Neural cell (in vitro differentiated cells): ENCODE measurements around the gene RANBP3. TPM values are rescaled to one million over a fixed set of nuclear protein-coding genes. Genes with fewer than 3 reads are reported as not detected.

Experiments used
- H2AFZ ChIP-seq: fragments of 200-600, 300-800 bp; sonication (generic), shearing (Covaris generic); 2 replicates; pipeline ENCODE4 v1.6.0; 2014; ENCODE audit warnings: low read depth, mild to moderate bottlenecking, antibody characterized with exemption, low read length, moderate library complexity
- H3F3A ChIP-seq: fragments of 200-600 bp; shearing (Covaris generic); 2 replicates; pipeline ENCODE4 v1.6.1; 2016; ENCODE audit warnings: mild to moderate bottlenecking, moderate library complexity, mixed read lengths, antibody characterized with exemption, low read length; ENCODE audit not compliant: insufficient read depth, poor library complexity, severe bottlenecking
- H3K27ac ChIP-seq: fragments of 200-600, 300-800 bp; sonication (generic), shearing (Covaris generic); 2 replicates; pipeline ENCODE4 v1.5.1; 2014; ENCODE audit warnings: mild to moderate bottlenecking, low read length, moderate library complexity
- H3K27me3 ChIP-seq: fragments of 300-800, 200-600 bp; sonication (generic), shearing (Covaris generic); 2 replicates; pipeline ENCODE4 v1.6.0; 2014; ENCODE audit warnings: mild to moderate bottlenecking, low read depth, low read length, moderate library complexity; ENCODE audit not compliant: insufficient read depth
- H3K36me3 ChIP-seq: fragments of 300-800, 200-600 bp; sonication (generic), shearing (Covaris generic); 2 replicates; pipeline ENCODE4 v1.5.1; 2014; ENCODE audit warnings: mild to moderate bottlenecking, antibody characterized with exemption, low read length, moderate library complexity; ENCODE audit not compliant: insufficient read depth
- H3K4me2 ChIP-seq: fragments of 300-800, 200-600 bp; sonication (generic), shearing (Covaris generic); 2 replicates; pipeline ENCODE4 v1.6.0; 2014; ENCODE audit warnings: mild to moderate bottlenecking, low read length
- H3K4me3 ChIP-seq: fragments of 300-800, 200-600 bp; sonication (generic), shearing (Covaris generic); 2 replicates; pipeline ENCODE4 v1.5.1; 2014; ENCODE audit warnings: mild to moderate bottlenecking, low read length, moderate library complexity
- H3K79me2 ChIP-seq: fragments of 200-600 bp; shearing (Covaris generic); replicated peaks from 2 replicates; pipeline ENCODE4 v1.6.0; 2014; ENCODE audit warnings: mild to moderate bottlenecking, low read length, moderate library complexity; ENCODE audit not compliant: insufficient read depth
- H3K9ac ChIP-seq: fragments of 300-800, 200-600 bp; sonication (generic), shearing (Covaris generic); 2 replicates; pipeline ENCODE4 v1.6.1; 2016; ENCODE audit warnings: mild to moderate bottlenecking, low read length, mixed read lengths
- H3K9me2 ChIP-seq: fragments of 200-600 bp; shearing (Covaris generic); 2 replicates; pipeline ENCODE4 v1.6.1; 2016; ENCODE audit warnings: mild to moderate bottlenecking, low read length, mixed read lengths; ENCODE audit not compliant: insufficient read depth
- H3K9me3 ChIP-seq: fragments of 200-600, 300-800 bp; sonication (generic), shearing (Covaris generic); 2 replicates; pipeline ENCODE4 v1.6.1; 2016; ENCODE audit warnings: mild to moderate bottlenecking, mixed run types, low read length, moderate library complexity, mixed read lengths
- H4K20me1 ChIP-seq: fragments of 200-600 bp; shearing (Covaris generic); 2 replicates; pipeline ENCODE4 v1.6.1; 2016; ENCODE audit warnings: mild to moderate bottlenecking, mixed run types; ENCODE audit not compliant: insufficient read depth
- CTCF ChIP-seq: fragments of 450-650 bp; IDR thresholded peaks from 2 replicates; pipeline ENCODE4 v1.5.1; 2014; ENCODE audit warnings: antibody characterized with exemption, mild to moderate bottlenecking, moderate library complexity; ENCODE audit not compliant: poor library complexity, severe bottlenecking
- EP300 ChIP-seq: fragments of 450-650 bp; conservative IDR thresholded peaks from 2 replicates; pipeline ENCODE4 v1.6.1; 2014; ENCODE audit warnings: antibody characterized with exemption, mild to moderate bottlenecking, moderate library complexity; ENCODE audit not compliant: poor library complexity, severe bottlenecking
- EZH2 ChIP-seq: fragments of 200-600, 300-800 bp; shearing (Covaris generic), sonication (generic); IDR thresholded peaks from 2 replicates; pipeline ENCODE4 v1.6.1; 2014; ENCODE audit warnings: antibody characterized with exemption, low read length, borderline replicate concordance, mild to moderate bottlenecking; ENCODE audit not compliant: insufficient read depth, poor library complexity, severe bottlenecking
- MXI1 ChIP-seq: fragments of 450-650 bp; conservative IDR thresholded peaks from 2 replicates; pipeline ENCODE4 v1.6.1; 2014; ENCODE audit warnings: antibody characterized with exemption, mild to moderate bottlenecking; ENCODE audit not compliant: poor library complexity, severe bottlenecking
- POLR2AphosphoS5 ChIP-seq: IDR thresholded peaks from 2 replicates; pipeline ENCODE4 v1.6.1; 2012
- RAD21 ChIP-seq: fragments of 450-650 bp; conservative IDR thresholded peaks from 2 replicates; pipeline ENCODE4 v1.6.1; 2014; ENCODE audit warnings: antibody characterized with exemption, mild to moderate bottlenecking, moderate library complexity
- REST ChIP-seq: IDR thresholded peaks from 2 replicates; pipeline ENCODE4 v1.6.1; 2012; ENCODE audit warnings: borderline replicate concordance
- SMC3 ChIP-seq: fragments of 450-650 bp; conservative IDR thresholded peaks from 2 replicates; pipeline ENCODE4 v1.6.1; 2014; ENCODE audit warnings: antibody characterized with exemption, mild to moderate bottlenecking, moderate library complexity; ENCODE audit not compliant: poor library complexity
- TAF1 ChIP-seq: IDR thresholded peaks from 2 replicates; pipeline ENCODE4 v1.6.1; 2012; ENCODE audit warnings: low read depth
- polyA plus RNA-seq: library from polyadenylated mRNA; depleted of rRNA; stranded (reverse); fragments of >200 nt; gene quantifications from 2 replicates; pipeline ENCODE4 v1.2.3, GENCODE V29; 2014

The RANBP3 gene
- polyA plus RNA-seq, 1 donor from 2014 or later, result 67.6 TPM

- peaks cover 4% of the 10 kb centered on the region for H4K20me1 ChIP-seq
Observed at GRCh38 chr19:5958851-5959122, 19.2 kb downstream of the RANBP3 start.

GRCh38 chr19:5958074-5958850 lies 19.7 kb downstream of the RANBP3 start:
- no peaks in the 10 kb centered on the region for H3F3A ChIP-seq
- H3K9me2 ChIP-seq, result no peaks in the 10 kb centered on the region
- H2AFZ ChIP-seq, result no peak overlapping the region
- H3K4me2 ChIP-seq, result no peak overlapping the region
- peaks cover 51% of the 10 kb centered on the region for H3K79me2 ChIP-seq
- H3K36me3 ChIP-seq, result no peaks in the 10 kb centered on the region
- TF ChIP-seq MXI1, result no peak
- TF ChIP-seq RAD21, result no peak
- no peak for TF ChIP-seq POLR2AphosphoS5
- no peak for TF ChIP-seq EP300
- TF ChIP-seq TAF1, result no peak
- TF ChIP-seq EZH2, result no peak
- H3K4me3 ChIP-seq, result no peak overlapping the region
- no peak overlapping the region for H3K9ac ChIP-seq
- H4K20me1 ChIP-seq, result peaks cover 4% of the 10 kb centered on the region
- no peaks in the 10 kb centered on the region for H3K9me3 ChIP-seq
- H3K27me3 ChIP-seq, result no peaks in the 10 kb centered on the region
- H3K27ac ChIP-seq, result no peak overlapping the region

More at GRCh38 chr19:5958851-5959122, 19.2 kb downstream of the RANBP3 start:
- TF ChIP-seq POLR2AphosphoS5, result no peak
- no peak for TF ChIP-seq EP300
- no peak for TF ChIP-seq CTCF
- no peak for TF ChIP-seq MXI1
- TF ChIP-seq SMC3, result no peak
- TF ChIP-seq EZH2, result no peak
- no peak for TF ChIP-seq REST
- Histone ChIP-seq H3K9ac (no peak overlapping the region), H3K79me2 (peaks cover 51% of the 10 kb centered on the region), H3K27ac (no peak overlapping the region), H3K9me3 (no peaks in the 10 kb centered on the region), H3K9me2 (no peaks in the 10 kb centered on the region), H3K4me2 (no peak overlapping the region), H3F3A (no peaks in the 10 kb centered on the region), H3K4me3 (no peak overlapping the region), H2AFZ (no peak overlapping the region), H3K36me3 (no peaks in the 10 kb centered on the region), H3K27me3 (no peaks in the 10 kb centered on the region)
